Activated B cell treated with CpG ODN at 0.5 μM for 24 hours (primary cell): ENCODE results near the gene PREP. TPM values are rescaled to one million over a fixed set of nuclear protein-coding genes. Genes with fewer than 3 reads are reported as not detected.

Experiments used
- ATAC-seq: fragments of 200-7000 bp; cut with Tn5 transposase; one replicate; pipeline ENCODE4 v1.10.0; 2021; ENCODE audit warnings: low read depth, mild to moderate bottlenecking, moderate library complexity
- CTCF ChIA-PET: fragments of 350-600 bp; sonication (Branson Sonifier 250); formaldehyde crosslinking; loops from one replicate; lab custom pipeline; 2021; ENCODE audit warnings: antibody characterized with exemption; lab: Charles Lee
- POLR2A ChIA-PET: fragments of 350-600 bp; sonication (Branson Sonifier 250); formaldehyde crosslinking; loops from one replicate; lab custom pipeline; 2021; ENCODE audit warnings: antibody characterized with exemption; lab: Charles Lee
- DNase-seq: peaks from one replicate; pipeline ENCODE4 v3.0.0; 2022
- H3K27ac Mint-ChIP-seq: one replicate; pipeline ENCODE4 v1.8.0; 2020; ENCODE audit warnings: mixed read lengths
- H3K27me3 Mint-ChIP-seq: one replicate; pipeline ENCODE4 v1.8.0; 2021; ENCODE audit warnings: mixed read lengths
- H3K36me3 Mint-ChIP-seq: one replicate; pipeline ENCODE4 v1.8.0; 2021; ENCODE audit warnings: low read depth, mixed read lengths
- H3K4me1 Mint-ChIP-seq: one replicate; pipeline ENCODE4 v1.8.0; 2021; ENCODE audit warnings: mixed read lengths
- H3K4me3 Mint-ChIP-seq: one replicate; pipeline ENCODE4 v1.8.0; 2020; ENCODE audit warnings: mild to moderate bottlenecking, mixed read lengths
- H3K9me3 Mint-ChIP-seq: one replicate; pipeline ENCODE4 v1.8.0; 2020; ENCODE audit warnings: mixed read lengths
- intact Hi-C: fragments of 100-400 bp; cut with micrococcal nuclease; formaldehyde crosslinking; loops from one replicate; pipeline ENCODE4 v1.15.1; 2024
- total RNA-seq: library from RNA; stranded (reverse); gene quantifications from 2 replicates; pipeline ENCODE4 v1.2.3, GENCODE V29; 2022
- TF ChIP-seq, protein P1 (sequence below): fragments of 200-600 bp; IDR thresholded peaks from one replicate; pipeline ENCODE4 v1.8.0; 2022; ENCODE audit warnings: antibody characterized with exemption, mild to moderate bottlenecking

The PREP gene
- total RNA-seq, 1 donor from 2014 or later, result 31.1 TPM

- H3K9me3 Mint-ChIP-seq, result no peaks in the 10 kb centered on the region
- ChIA-PET CTCF (no interaction called here), POLR2A (no interaction called here)
- no peak for ATAC-seq
- intact Hi-C loops, result no loop called here
- peaks cover 2% of the 10 kb centered on the region for H3K27me3 Mint-ChIP-seq
- H3K4me1 Mint-ChIP-seq, result peaks cover 33% of the 10 kb centered on the region
- no peak for DNase-seq
- H3K4me3 Mint-ChIP-seq, result no peak overlapping the region
- peaks cover 21% of the 10 kb centered on the region for H3K36me3 Mint-ChIP-seq
- TF ChIP-seq, protein P1, sequence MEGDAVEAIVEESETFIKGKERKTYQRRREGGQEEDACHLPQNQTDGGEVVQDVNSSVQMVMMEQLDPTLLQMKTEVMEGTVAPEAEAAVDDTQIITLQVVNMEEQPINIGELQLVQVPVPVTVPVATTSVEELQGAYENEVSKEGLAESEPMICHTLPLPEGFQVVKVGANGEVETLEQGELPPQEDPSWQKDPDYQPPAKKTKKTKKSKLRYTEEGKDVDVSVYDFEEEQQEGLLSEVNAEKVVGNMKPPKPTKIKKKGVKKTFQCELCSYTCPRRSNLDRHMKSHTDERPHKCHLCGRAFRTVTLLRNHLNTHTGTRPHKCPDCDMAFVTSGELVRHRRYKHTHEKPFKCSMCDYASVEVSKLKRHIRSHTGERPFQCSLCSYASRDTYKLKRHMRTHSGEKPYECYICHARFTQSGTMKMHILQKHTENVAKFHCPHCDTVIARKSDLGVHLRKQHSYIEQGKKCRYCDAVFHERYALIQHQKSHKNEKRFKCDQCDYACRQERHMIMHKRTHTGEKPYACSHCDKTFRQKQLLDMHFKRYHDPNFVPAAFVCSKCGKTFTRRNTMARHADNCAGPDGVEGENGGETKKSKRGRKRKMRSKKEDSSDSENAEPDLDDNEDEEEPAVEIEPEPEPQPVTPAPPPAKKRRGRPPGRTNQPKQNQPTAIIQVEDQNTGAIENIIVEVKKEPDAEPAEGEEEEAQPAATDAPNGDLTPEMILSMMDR, result no peak
- H3K27ac Mint-ChIP-seq, result no peak overlapping the region
These were observed 4.0 kb downstream of the PREP start for GRCh38 chr6:105398859-105399258.

DNA sequence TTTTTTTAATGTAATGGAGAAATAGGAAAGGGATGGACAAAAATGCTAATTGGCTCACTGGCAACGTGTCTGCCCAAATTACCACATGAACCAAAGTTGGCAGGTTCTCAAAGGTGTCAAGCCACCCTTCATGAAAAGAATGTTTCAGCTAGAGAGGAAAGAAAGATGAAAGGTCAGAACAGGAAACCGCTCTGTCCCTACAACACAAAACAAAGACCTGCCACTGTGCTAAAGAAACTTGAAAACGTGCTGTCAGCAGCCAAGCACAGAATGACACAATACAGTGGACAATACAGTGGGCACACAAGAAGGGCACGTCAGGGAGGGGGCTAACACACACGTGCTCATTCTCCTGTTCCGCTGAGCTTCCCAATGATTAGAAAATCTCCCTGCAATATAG lies 4.9 kb downstream of the PREP start:
- ChIA-PET CTCF (no interaction called here), POLR2A (no interaction called here)
- Mint-ChIP-seq H3K27me3 (no peaks in the 10 kb centered on the region), H3K27ac (no peak overlapping the region), H3K9me3 (no peaks in the 10 kb centered on the region), H3K4me1 (peaks cover 29% of the 10 kb centered on the region), H3K36me3 (peaks cover 21% of the 10 kb centered on the region), H3K4me3 (no peak overlapping the region)
- DNase-seq (no peak), ATAC-seq (no peak)
- intact Hi-C loops, result no loop called here
- TF ChIP-seq, protein P1, result no peak

DNA sequence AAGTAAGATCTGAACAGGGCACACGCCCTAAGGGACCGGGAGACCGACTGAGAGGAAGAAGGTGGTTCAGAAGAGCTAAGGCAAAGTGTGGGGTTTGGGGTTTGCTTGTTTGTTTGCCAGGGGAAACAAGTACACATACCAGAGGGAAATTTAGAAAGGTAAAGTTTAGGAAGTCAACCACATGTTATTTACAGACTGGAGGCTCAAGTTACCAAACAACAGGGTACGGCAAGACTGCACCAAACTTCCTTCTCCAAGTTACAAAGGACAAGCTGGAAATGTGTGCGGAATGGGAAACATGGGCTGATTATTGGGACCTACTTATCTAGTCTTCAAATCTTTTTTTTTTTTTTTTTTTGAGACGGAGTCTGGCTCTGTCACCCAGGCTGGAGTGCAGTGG lies 11.2 kb downstream of the PREP start:
- no peaks in the 10 kb centered on the region for H3K27me3 Mint-ChIP-seq
- H3K27ac Mint-ChIP-seq, result no peak overlapping the region
- ChIA-PET POLR2A (no interaction called here), CTCF (no interaction called here)
- ATAC-seq, result no peak
- DNase-seq, result no peak
- H3K36me3 Mint-ChIP-seq, result peaks cover 37% of the 10 kb centered on the region
- intact Hi-C loops, result no loop called here
- TF ChIP-seq, protein P1, result no peak
- H3K9me3 Mint-ChIP-seq, result no peaks in the 10 kb centered on the region
- H3K4me3 Mint-ChIP-seq, result no peak overlapping the region
- no peaks in the 10 kb centered on the region for H3K4me1 Mint-ChIP-seq

DNA sequence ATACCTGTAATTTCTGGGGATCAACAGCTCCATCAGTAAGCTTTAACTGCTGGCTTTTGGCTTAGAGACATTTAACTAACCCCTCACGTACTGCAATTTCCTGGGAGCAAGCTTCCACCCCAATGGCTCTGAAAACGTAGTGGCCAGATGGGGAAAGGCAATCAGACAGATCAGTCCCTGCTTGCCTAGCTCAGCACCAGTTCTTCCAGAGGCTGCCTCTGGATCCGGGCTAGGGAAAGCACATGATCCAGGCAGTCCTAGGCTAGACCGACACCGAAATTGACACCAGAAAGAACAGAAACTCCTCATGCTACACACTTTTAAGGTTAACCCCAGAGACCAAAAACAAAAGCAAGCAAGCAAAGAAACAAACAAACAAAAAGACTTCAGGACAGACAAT lies 13.3 kb downstream of the PREP start:
- ATAC-seq (no peak), DNase-seq (no peak)
- Mint-ChIP-seq H3K27me3 (no peaks in the 10 kb centered on the region), H3K27ac (no peak overlapping the region), H3K4me3 (no peak overlapping the region), H3K4me1 (no peaks in the 10 kb centered on the region), H3K9me3 (no peaks in the 10 kb centered on the region), H3K36me3 (peaks cover 28% of the 10 kb centered on the region)
- TF ChIP-seq, protein P1, result no peak
- POLR2A ChIA-PET, result no interaction called here
- intact Hi-C loops, result no loop called here
- CTCF ChIA-PET, result no interaction called here

DNA sequence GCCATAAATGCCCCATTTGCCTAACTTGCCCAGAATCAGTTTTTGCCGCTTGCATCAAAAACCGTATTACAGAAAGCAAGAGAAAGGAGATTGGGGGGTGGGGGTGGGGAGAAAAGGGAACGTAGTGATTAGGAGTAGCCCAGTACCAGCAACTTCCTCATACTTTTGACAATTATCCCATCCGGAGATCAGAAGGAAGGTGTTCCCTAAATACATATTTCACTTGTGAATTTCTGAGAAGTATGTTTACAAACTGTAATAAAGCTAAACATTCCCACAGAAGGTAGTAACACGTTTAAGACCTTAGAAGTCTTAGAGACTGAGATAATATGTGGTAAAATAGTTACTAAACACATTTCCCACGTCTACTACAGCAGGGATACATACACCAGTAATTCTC lies 14.5 kb downstream of the PREP start:
- H3K36me3 Mint-ChIP-seq, result peaks cover 38% of the 10 kb centered on the region
- H3K27me3 Mint-ChIP-seq, result no peaks in the 10 kb centered on the region
- ChIA-PET CTCF (no interaction called here), POLR2A (no interaction called here)
- no peak for DNase-seq
- intact Hi-C loops, result no loop called here
- H3K4me3 Mint-ChIP-seq, result no peak overlapping the region
- TF ChIP-seq, protein P1, result no peak
- no peak overlapping the region for H3K27ac Mint-ChIP-seq
- H3K4me1 Mint-ChIP-seq, result no peaks in the 10 kb centered on the region
- ATAC-seq, result no peak
- no peaks in the 10 kb centered on the region for H3K9me3 Mint-ChIP-seq
